IMR-90 (cell line): ENCODE data around the gene CLEC19A. TPM values are rescaled to one million over a fixed set of nuclear protein-coding genes. Genes with fewer than 3 reads are reported as not detected.

ENCODE experiments used
- ATAC-seq: fragments of 200-7000 bp; cut with Tn5 transposase; 2 replicates; pipeline ENCODE4 v1.9.1; 2020; ENCODE audit warnings: low read depth, mild to moderate bottlenecking, moderate library complexity
- BruUV-seq: library from RNA; stranded (reverse); fragments of 400-500 nt; replicated peaks from 2 replicates; lab custom pipeline; 2021; lab: Mats Ljungman, UMichigan
- CTCF ChIA-PET: fragments of 300-600 bp; formaldehyde crosslinking; extraction: SDS; loops from one replicate; lab custom pipeline; 2021; ENCODE audit warnings: antibody characterized with exemption; lab: Yijun Ruan, JAX
- POLR2A ChIA-PET: fragments of 300-600 bp; sonication (Branson Sonifier 250); formaldehyde crosslinking; loops from one replicate; lab custom pipeline; 2022; ENCODE audit warnings: antibody characterized with exemption; ENCODE audit not compliant: unreplicated experiment; lab: Charles Lee
- DNase-seq: peaks from one replicate; pipeline ENCODE4 v3.0.0; 2013
- H2AFZ ChIP-seq: replicated peaks from 2 replicates; pipeline ENCODE3; 2013; ENCODE audit warnings: low read length, mild to moderate bottlenecking; ENCODE audit not compliant: poor library complexity
- H2AK5ac ChIP-seq: 2 replicates; pipeline ENCODE4 v1.6.1; 2013; ENCODE audit warnings: low read depth, low read length, inconsistent platforms
- H2AK9ac ChIP-seq: replicated peaks from 2 replicates; pipeline ENCODE3; 2013; ENCODE audit warnings: mild to moderate bottlenecking, low read depth, low read length, moderate library complexity; ENCODE audit not compliant: poor library complexity
- H2BK120ac ChIP-seq: 2 replicates; pipeline ENCODE4 v1.6.1; 2013; ENCODE audit warnings: low read depth, low read length, inconsistent platforms
- H2BK15ac ChIP-seq: 3 replicates; pipeline ENCODE4 v1.6.1; 2013; ENCODE audit warnings: low read depth, low read length, inconsistent platforms
- H2BK20ac ChIP-seq: 2 replicates; pipeline ENCODE4 v1.6.1; 2013; ENCODE audit warnings: low read depth, mild to moderate bottlenecking, inconsistent platforms, low read length, moderate library complexity
- H2BK5ac ChIP-seq: 2 replicates; pipeline ENCODE4 v1.6.1; 2013; ENCODE audit warnings: mild to moderate bottlenecking, low read depth, low read length, inconsistent platforms; ENCODE audit not compliant: poor library complexity, severe bottlenecking
- H3K14ac ChIP-seq: replicated peaks from 2 replicates; pipeline ENCODE4 v1.6.1; 2013; ENCODE audit warnings: low read depth, low read length, inconsistent platforms
- H3K18ac ChIP-seq: 2 replicates; pipeline ENCODE4 v1.6.1; 2013; ENCODE audit warnings: low read depth, low read length, control low read depth
- H3K23ac ChIP-seq: 2 replicates; pipeline ENCODE4 v1.6.1; 2013; ENCODE audit warnings: low read depth, low read length, inconsistent platforms
- H3K27ac ChIP-seq: 2 replicates; pipeline ENCODE4 v1.5.1; 2013; ENCODE audit warnings: mild to moderate bottlenecking, control low read depth, low read length; ENCODE audit not compliant: insufficient read depth
- H3K27me3 ChIP-seq: 2 replicates; pipeline ENCODE4 v1.6.1; 2013; ENCODE audit warnings: low read length; ENCODE audit not compliant: control insufficient read depth, insufficient read depth
- H3K36me3 ChIP-seq: 2 replicates; pipeline ENCODE4 v1.6.1; 2013; ENCODE audit warnings: low read length, mixed read lengths; ENCODE audit not compliant: control insufficient read depth, insufficient read depth
- H3K4ac ChIP-seq: 2 replicates; pipeline ENCODE4 v1.6.1; 2013; ENCODE audit warnings: low read depth, low read length, inconsistent platforms
- H3K4me1 ChIP-seq: 2 replicates; pipeline ENCODE4 v1.6.1; 2013; ENCODE audit warnings: low read length, mixed read lengths; ENCODE audit not compliant: control insufficient read depth, insufficient read depth
- H3K4me2 ChIP-seq: 2 replicates; pipeline ENCODE4 v1.6.1; 2013; ENCODE audit warnings: low read depth, mild to moderate bottlenecking, control low read depth, low read length, moderate library complexity
- H3K4me3 ChIP-seq: 2 replicates; pipeline ENCODE4 v1.5.1; 2013; ENCODE audit warnings: low read depth, mild to moderate bottlenecking, control low read depth, low read length, moderate library complexity; ENCODE audit not compliant: insufficient read depth
- H3K56ac ChIP-seq: 2 replicates; pipeline ENCODE4 v1.6.1; 2013; ENCODE audit warnings: low read length, inconsistent platforms; ENCODE audit not compliant: insufficient read depth; ENCODE audit errors: extremely low read depth
- H3K79me1 ChIP-seq, 2 experiments: 2 replicates each; pipeline ENCODE4 v1.6.1; 2013; ENCODE audit warnings: low read length in 2 of 2, inconsistent platforms in 1 of 2, low read depth in 1 of 2
- H3K9ac ChIP-seq: 2 replicates; pipeline ENCODE4 v1.6.1; 2013; ENCODE audit warnings: low read depth, low read length, control low read depth
- H3K9me1 ChIP-seq: 2 replicates; pipeline ENCODE4 v1.6.1; 2013; ENCODE audit warnings: low read length, inconsistent platforms; ENCODE audit not compliant: insufficient read depth
- H3K9me3 ChIP-seq: 2 replicates; pipeline ENCODE4 v1.6.1; 2013; ENCODE audit warnings: low read length; ENCODE audit not compliant: control insufficient read depth, insufficient read depth
- H4K20me1 ChIP-seq: 2 replicates; pipeline ENCODE4 v1.6.1; 2013; ENCODE audit warnings: low read length, inconsistent platforms; ENCODE audit not compliant: insufficient read depth
- H4K5ac ChIP-seq: 2 replicates; pipeline ENCODE4 v1.6.1; 2013; ENCODE audit warnings: mild to moderate bottlenecking, low read depth, low read length, control low read depth
- H4K8ac ChIP-seq, 2 experiments: 2 replicates each; pipeline ENCODE4 v1.6.1; 2013; ENCODE audit warnings: low read depth in 2 of 2, low read length in 2 of 2, control low read depth in 1 of 2, inconsistent platforms in 1 of 2
- H4K91ac ChIP-seq: 2 replicates; pipeline ENCODE4 v1.6.1; 2013; ENCODE audit warnings: low read depth, low read length, inconsistent platforms; ENCODE audit not compliant: insufficient read depth
- MAFK ChIP-seq: IDR thresholded peaks from 2 replicates; pipeline ENCODE4 v1.6.1; 2012; ENCODE audit warnings: low read depth, low read length, improper control_type of control experiment
- RAD21 ChIP-seq: IDR thresholded peaks from 2 replicates; pipeline ENCODE4 v1.6.1; 2012; ENCODE audit warnings: low read length, improper control_type of control experiment
- WGBS, 2 experiments: methylation state at CpG; one replicate each; pipeline versions ENCODE4 v1.1.5 to v1.1.7; 2013; ENCODE audit warnings: missing lambda C conversion rate in 2 of 2; ENCODE audit not compliant: insufficient read length in 1 of 2; ENCODE audit errors: extremely low coverage in 2 of 2; 5-methylcytosine and 5-hydroxymethylcytosine counted together
- dilution Hi-C: fragments of 300-500 bp; cut with HindIII; formaldehyde crosslinking; loops from one replicate; pipeline ENCODE4 v1.14.3; 2018; ENCODE audit warnings: low sequenced_read_pairs; ENCODE audit not compliant: unreplicated experiment
- in situ Hi-C: fragments of 300-500 bp; cut with MboI; formaldehyde crosslinking; loops from 3 replicates; pipeline ENCODE4 v1.14.3; 2019; ENCODE audit warnings: low sequenced_read_pairs, inconsistent platforms, mixed read lengths
- intact Hi-C: fragments of 100-400 bp; cut with micrococcal nuclease; formaldehyde crosslinking; loops from 2 replicates; pipeline ENCODE4 v1.10.0; 2022
- polyA plus RNA-seq, 3 experiments: library from polyadenylated mRNA; depleted of rRNA; stranded (reverse); fragments of >200 nt; gene quantifications; 2 replicates each; pipeline ENCODE4 v1.2.3, GENCODE V29; 2012; ENCODE audit warnings: low replicate concordance in 1 of 3
- total RNA-seq: library from RNA; depleted of rRNA; stranded (reverse); fragments of >200 nt; gene quantifications from 2 replicates; pipeline ENCODE4 v1.2.3, GENCODE V29; 2012

Gene CLEC19A
- total and polyA plus RNA-seq, 2 of the 4 experiments (the other 2 are of a cell fraction): not detected

GRCh38 chr16:19241512-19241911 lies 44.0 kb upstream of the CLEC19A start:
- H4K91ac ChIP-seq: no peak overlapping the region
- H2AFZ ChIP-seq: no peak overlapping the region
- H3K18ac ChIP-seq: no peak overlapping the region
- TF ChIP-seq MAFK (no peak), RAD21 (no peak)
- ATAC-seq: no peak
- BruUV-seq: no TSS peak
- H4K8ac ChIP-seq: no peak overlapping the region
- ChIA-PET POLR2A (no interaction called here), CTCF (no interaction called here)
- no peak for DNase-seq
- H3K56ac ChIP-seq: no peak overlapping the region
- no peak overlapping the region for H2BK5ac ChIP-seq
- no peak overlapping the region for H3K4me3 ChIP-seq
- H3K14ac ChIP-seq: no peak overlapping the region
- H3K4ac ChIP-seq: no peak overlapping the region
- no peaks in the 10 kb centered on the region for H3K27me3 ChIP-seq
- no peaks in the 10 kb centered on the region for H3K4me1 ChIP-seq
- H3K23ac ChIP-seq: no peak overlapping the region
- dilution Hi-C loops: no loop called here
- peaks cover 6% of the 10 kb centered on the region; the same call in 1 of the 2 replicates for H3K9me3 ChIP-seq
- H2BK20ac ChIP-seq: no peak overlapping the region
- H3K4me2 ChIP-seq: no peak overlapping the region
- H3K27ac ChIP-seq: no peak overlapping the region
- 60% methylated on average over 1 of the region's 11 CpGs; no CpG with 5 or more reads in 1 of the 2 experiments for WGBS, 2 experiments
- no peaks in the 10 kb centered on the region for H3K9me1 ChIP-seq
- no peaks in the 10 kb centered on the region for H4K20me1 ChIP-seq
- H3K9ac ChIP-seq: no peak overlapping the region
- in situ Hi-C loops: no loop called here
- H2AK9ac ChIP-seq: no peak overlapping the region
- intact Hi-C loops: no loop called here
- H3K36me3 ChIP-seq: no peaks in the 10 kb centered on the region
- no peak overlapping the region for H2BK15ac ChIP-seq
- H2AK5ac ChIP-seq: no peak overlapping the region
- no peaks in the 10 kb centered on the region for H3K79me1 ChIP-seq
- no peak overlapping the region for H2BK120ac ChIP-seq
- H4K5ac ChIP-seq: no peak overlapping the region
